GM10847 (cell line): ENCODE data around the gene SNCG.

Experiments used
- POLR2A ChIP-seq: IDR thresholded peaks from 2 replicates; pipeline ENCODE4 v1.6.1; 2011; ENCODE audit not compliant: insufficient read length; ENCODE audit errors: extremely low read depth

The SNCG gene

GRCh38 chr10:86943316-86944030 lies 14.9 kb upstream of the SNCG start:
- TF ChIP-seq POLR2A: no peak

GRCh38 chr10:86944031-86944419 lies 14.4 kb upstream of the SNCG start:
- TF ChIP-seq POLR2A: no peak

- TF ChIP-seq POLR2A: no peak
Measured at GRCh38 chr10:86944471-86944870, 13.9 kb upstream of the SNCG start.

GRCh38 chr10:86944907-86945306 lies 13.5 kb upstream of the SNCG start:
- TF ChIP-seq POLR2A: no peak

- TF ChIP-seq POLR2A: no peak
Measured at GRCh38 chr10:86945361-86946212, 12.8 kb upstream of the SNCG start.

GRCh38 chr10:86946213-86947155 lies 11.9 kb upstream of the SNCG start:
- TF ChIP-seq POLR2A: no peak

- TF ChIP-seq POLR2A: no peak
Measured at GRCh38 chr10:86950349-86950748, 8.1 kb upstream of the SNCG start.

GRCh38 chr10:86951184-86951761 lies 7.1 kb upstream of the SNCG start:
- TF ChIP-seq POLR2A: no peak

GRCh38 chr10:86952106-86952505 lies 6.3 kb upstream of the SNCG start:
- no peak for TF ChIP-seq POLR2A

- no peak for TF ChIP-seq POLR2A
Measured at GRCh38 chr10:86953747-86954680, 4.4 kb upstream of the SNCG start.

GRCh38 chr10:86954681-86955500 lies 3.5 kb upstream of the SNCG start:
- no peak for TF ChIP-seq POLR2A

- TF ChIP-seq POLR2A: no peak
Measured at GRCh38 chr10:86955501-86956194, 2.8 kb upstream of the SNCG start.
